GM21786 (cell line): Measurements from ENCODE around the gene ITGB5.
"Not testable (repeated sequence)": the region's sequence is repeated elsewhere in the genome, so short reads cannot be mapped to it uniquely, and the experiment has no call there.

Experiments used
- ATAC-seq: cut with Tn5 transposase; IDR thresholded peaks from one replicate; pipeline ENCODE4 v1.9.1; 2021; ENCODE audit not compliant: unreplicated experiment

ITGB5 gene

GRCh38 chr3:124837730-124838186 lies 49.4 kb downstream of the ITGB5 start:
- ATAC-seq, result no peak

- ATAC-seq, result no peak
These were observed 50.1 kb downstream of the ITGB5 start for GRCh38 chr3:124837065-124837464.

GRCh38 chr3:124836448-124836847 lies 50.7 kb downstream of the ITGB5 start:
- no peak for ATAC-seq

- peak; percentile 93 for ATAC-seq
These were observed 52.1 kb downstream of the ITGB5 start for GRCh38 chr3:124834723-124835718.

- ATAC-seq, result no peak
These were observed 53.3 kb downstream of the ITGB5 start for GRCh38 chr3:124833710-124834332.

GRCh38 chr3:124832782-124833709 lies 54.1 kb downstream of the ITGB5 start:
- ATAC-seq, result no peak

GRCh38 chr3:124831628-124832199 lies 55.5 kb downstream of the ITGB5 start:
- no peak for ATAC-seq

GRCh38 chr3:124829819-124830554 lies 57.2 kb downstream of the ITGB5 start:
- ATAC-seq, result no peak

GRCh38 chr3:124829178-124829818 lies 57.9 kb downstream of the ITGB5 start:
- no peak for ATAC-seq

- not testable (repeated sequence) for ATAC-seq
These were observed 59.5 kb downstream of the ITGB5 start for GRCh38 chr3:124827476-124828206.

- ATAC-seq, result no peak
These were observed 60.5 kb downstream of the ITGB5 start for GRCh38 chr3:124826703-124827102.

- no peak for ATAC-seq
These were observed 62.8 kb downstream of the ITGB5 start for GRCh38 chr3:124824286-124824915.

GRCh38 chr3:124823648-124824047 lies 63.5 kb downstream of the ITGB5 start:
- ATAC-seq, result no peak

- ATAC-seq, result no peak
These were observed 64.0 kb downstream of the ITGB5 start for GRCh38 chr3:124823206-124823605.

- no peak for ATAC-seq
These were observed 65.8 kb downstream of the ITGB5 start for GRCh38 chr3:124821356-124821755.

- ATAC-seq, result no peak
These were observed 68.6 kb downstream of the ITGB5 start for GRCh38 chr3:124818398-124819091.

- ATAC-seq, result no peak
These were observed 70.1 kb downstream of the ITGB5 start for GRCh38 chr3:124817079-124817478.

- ATAC-seq, result no peak
These were observed 71.0 kb downstream of the ITGB5 start for GRCh38 chr3:124816206-124816605.
